HFFc6 (cell line): ENCODE measurements around the gene SORCS3. TPM values are rescaled to one million over a fixed set of nuclear protein-coding genes. Genes with fewer than 3 reads are reported as not detected.

Experiments
- DNase-seq: peaks from one replicate; pipeline ENCODE4 v3.0.0-alpha.2; 2018
- H3K27ac Mint-ChIP-seq: 2 replicates; pipeline ENCODE4 v1.8.0; 2020; ENCODE audit warnings: mild to moderate bottlenecking, mixed read lengths
- H3K27me3 Mint-ChIP-seq: 2 replicates; pipeline ENCODE4 v1.8.0; 2021; ENCODE audit warnings: mild to moderate bottlenecking, moderate library complexity, mixed read lengths; ENCODE audit not compliant: insufficient read depth
- H3K36me3 Mint-ChIP-seq: 2 replicates; pipeline ENCODE4 v1.8.0; 2021; ENCODE audit warnings: low read depth, mixed read lengths
- H3K4me1 Mint-ChIP-seq: 2 replicates; pipeline ENCODE4 v1.8.0; 2020; ENCODE audit warnings: low read depth, mixed read lengths
- H3K4me3 Mint-ChIP-seq: 2 replicates; pipeline ENCODE4 v1.8.0; 2020; ENCODE audit warnings: mild to moderate bottlenecking, moderate library complexity, mixed read lengths
- H3K9me3 Mint-ChIP-seq: 2 replicates; pipeline ENCODE4 v1.8.0; 2020; ENCODE audit warnings: mild to moderate bottlenecking, mixed read lengths
- total RNA-seq, 6 experiments: library from RNA; stranded (reverse); fragmentation: NEBNext Ultra II Directional; extraction: Animal tissue kit (Norgen Biotek cat#: 25700); gene quantifications; 2 replicates in 1 of 6; 3 replicates in 5 of 6; pipeline ENCODE4 v1.2.3, GENCODE V29; 2021
- TF ChIP-seq, protein P1 (sequence below): fragments of 200-600 bp; sonication (generic); IDR thresholded peaks from 2 replicates; pipeline ENCODE4 v1.5.0; 2021; ENCODE audit warnings: antibody characterized with exemption, mild to moderate bottlenecking

SORCS3 gene
- total RNA-seq, 6 experiments from 2014 or later: not detected

DNA sequence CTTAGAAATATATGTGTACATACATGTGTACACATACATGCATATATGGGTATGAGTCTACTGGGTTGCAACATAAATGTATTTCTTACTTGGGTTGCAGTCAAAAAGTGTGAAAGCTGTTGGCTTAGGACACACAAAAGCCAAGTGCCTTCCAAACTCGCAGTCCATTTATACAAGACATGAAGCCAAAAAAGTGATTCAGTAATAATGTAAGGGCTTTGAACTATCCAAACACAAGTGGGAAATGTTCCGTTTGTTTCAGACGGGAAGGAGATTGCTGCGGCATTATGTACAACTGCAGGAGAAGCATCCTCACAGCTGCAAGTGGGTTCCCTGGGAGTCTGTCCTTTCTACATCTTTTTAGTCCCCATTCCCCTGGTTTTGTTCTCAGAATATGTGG, 513.6 kb downstream of the SORCS3 start:
- TF ChIP-seq, protein P1, sequence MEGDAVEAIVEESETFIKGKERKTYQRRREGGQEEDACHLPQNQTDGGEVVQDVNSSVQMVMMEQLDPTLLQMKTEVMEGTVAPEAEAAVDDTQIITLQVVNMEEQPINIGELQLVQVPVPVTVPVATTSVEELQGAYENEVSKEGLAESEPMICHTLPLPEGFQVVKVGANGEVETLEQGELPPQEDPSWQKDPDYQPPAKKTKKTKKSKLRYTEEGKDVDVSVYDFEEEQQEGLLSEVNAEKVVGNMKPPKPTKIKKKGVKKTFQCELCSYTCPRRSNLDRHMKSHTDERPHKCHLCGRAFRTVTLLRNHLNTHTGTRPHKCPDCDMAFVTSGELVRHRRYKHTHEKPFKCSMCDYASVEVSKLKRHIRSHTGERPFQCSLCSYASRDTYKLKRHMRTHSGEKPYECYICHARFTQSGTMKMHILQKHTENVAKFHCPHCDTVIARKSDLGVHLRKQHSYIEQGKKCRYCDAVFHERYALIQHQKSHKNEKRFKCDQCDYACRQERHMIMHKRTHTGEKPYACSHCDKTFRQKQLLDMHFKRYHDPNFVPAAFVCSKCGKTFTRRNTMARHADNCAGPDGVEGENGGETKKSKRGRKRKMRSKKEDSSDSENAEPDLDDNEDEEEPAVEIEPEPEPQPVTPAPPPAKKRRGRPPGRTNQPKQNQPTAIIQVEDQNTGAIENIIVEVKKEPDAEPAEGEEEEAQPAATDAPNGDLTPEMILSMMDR: no peak
- H3K4me3 Mint-ChIP-seq: no peak overlapping the region
- no peaks in the 10 kb centered on the region; the same call in 1 of the 2 replicates for H3K36me3 Mint-ChIP-seq
- H3K9me3 Mint-ChIP-seq: peaks cover 44% of the 10 kb centered on the region
- no peak overlapping the region for H3K27ac Mint-ChIP-seq
- peaks cover 2% of the 10 kb centered on the region; the same call in 1 of the 2 replicates for H3K27me3 Mint-ChIP-seq
- H3K4me1 Mint-ChIP-seq: no peaks in the 10 kb centered on the region
- DNase-seq: no peak

DNA sequence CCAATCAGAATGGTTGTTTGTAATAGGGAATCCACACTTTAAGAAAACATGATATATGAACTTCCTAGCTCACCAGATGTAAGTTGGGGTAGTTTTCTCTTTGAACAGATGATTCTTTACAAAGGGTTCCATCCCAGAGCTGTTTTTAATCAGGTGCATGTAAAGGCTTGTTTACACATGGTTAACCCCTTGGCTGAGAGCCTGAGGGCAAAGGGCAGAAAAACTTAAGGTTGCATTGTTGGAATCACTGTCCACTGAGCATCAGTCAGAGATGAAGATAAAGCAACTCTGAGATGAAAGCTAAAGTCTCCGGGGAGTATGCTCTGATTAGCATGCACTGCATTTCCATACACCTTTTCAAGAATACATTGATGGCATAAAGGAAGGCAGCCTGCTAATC, 518.2 kb downstream of the SORCS3 start:
- Mint-ChIP-seq H3K27ac (no peak overlapping the region), H3K27me3 (no peaks in the 10 kb centered on the region), H3K4me1 (no peaks in the 10 kb centered on the region), H3K4me3 (no peak overlapping the region), H3K36me3 (no peaks in the 10 kb centered on the region; the same call in 1 of the 2 replicates), H3K9me3 (peaks cover 57% of the 10 kb centered on the region)
- TF ChIP-seq, protein P1: no peak
- DNase-seq: no peak

DNA sequence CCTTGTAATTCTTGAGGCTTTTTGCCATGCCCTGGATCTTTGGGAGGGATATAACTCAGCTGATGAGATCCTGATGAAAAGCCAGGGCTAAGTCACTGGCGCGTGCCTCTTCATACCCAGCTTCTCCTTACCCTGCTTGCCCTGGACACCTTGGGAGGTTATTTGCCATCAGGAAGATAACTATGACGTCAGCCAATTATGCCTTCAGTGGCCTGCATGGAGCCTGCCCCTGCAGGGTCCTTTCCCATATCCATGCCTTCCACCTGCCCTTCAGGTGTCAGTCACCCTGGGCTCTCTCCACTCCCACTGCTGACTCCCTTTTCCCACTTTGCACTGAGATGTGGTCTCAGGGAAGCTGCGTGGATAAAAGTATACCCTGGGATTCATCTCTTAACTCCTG, 520.1 kb downstream of the SORCS3 start:
- H3K36me3 Mint-ChIP-seq: no peaks in the 10 kb centered on the region
- H3K4me3 Mint-ChIP-seq: no peak overlapping the region
- TF ChIP-seq, protein P1: no peak
- H3K27ac Mint-ChIP-seq: no peak overlapping the region
- H3K4me1 Mint-ChIP-seq: no peaks in the 10 kb centered on the region
- no peaks in the 10 kb centered on the region for H3K27me3 Mint-ChIP-seq
- peaks cover 53% of the 10 kb centered on the region for H3K9me3 Mint-ChIP-seq
- no peak for DNase-seq

DNA sequence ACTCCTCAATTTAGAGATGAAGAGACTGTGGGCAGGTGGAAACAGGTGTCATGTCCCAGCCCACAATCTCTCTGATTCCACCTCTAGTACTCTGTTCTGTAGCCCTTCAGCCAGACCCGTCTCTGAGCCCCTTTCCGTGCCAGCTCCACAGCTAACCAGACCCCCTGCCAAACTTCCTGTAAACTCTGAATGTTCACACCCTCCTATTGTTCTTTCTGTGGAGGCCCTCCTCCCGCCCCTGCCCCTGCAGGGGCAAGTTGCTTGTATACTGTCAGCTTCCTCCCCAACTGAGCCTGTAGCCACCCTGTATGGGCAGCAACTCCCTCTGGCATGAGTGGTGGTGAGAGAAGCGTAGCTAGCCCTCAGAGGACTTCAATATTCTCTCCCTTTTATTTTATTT, 520.7 kb downstream of the SORCS3 start:
- no peaks in the 10 kb centered on the region for H3K4me1 Mint-ChIP-seq

DNA sequence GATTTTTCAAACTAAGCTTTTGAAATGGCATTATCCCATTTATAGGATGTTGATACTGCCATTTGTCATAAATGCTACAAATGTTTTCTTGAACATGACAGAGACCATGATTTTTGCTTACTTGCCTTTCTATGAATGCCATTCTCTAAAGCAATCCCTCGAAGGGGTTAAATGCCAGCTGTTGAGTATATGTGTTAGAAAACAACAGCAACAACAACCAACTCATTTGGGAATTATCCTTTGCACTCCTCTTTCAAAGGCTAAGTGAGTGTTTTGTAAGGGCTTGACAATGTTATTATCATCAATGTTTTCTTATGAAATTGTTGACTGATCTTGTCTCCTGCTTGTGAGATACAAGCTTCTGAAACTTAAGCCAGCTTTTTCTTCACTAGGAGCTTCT, 529.4 kb downstream of the SORCS3 start:
- DNase-seq: no peak
- H3K27ac Mint-ChIP-seq: no peak overlapping the region
- TF ChIP-seq, protein P1: no peak
- H3K27me3 Mint-ChIP-seq: no peaks in the 10 kb centered on the region
- peaks cover 27% of the 10 kb centered on the region for H3K9me3 Mint-ChIP-seq
- H3K4me1 Mint-ChIP-seq: no peaks in the 10 kb centered on the region
- H3K36me3 Mint-ChIP-seq: no peaks in the 10 kb centered on the region
- no peak overlapping the region for H3K4me3 Mint-ChIP-seq

More for the DNA sequence above, 520.7 kb downstream of the SORCS3 start:
- DNase-seq: no peak
- Mint-ChIP-seq H3K9me3 (peaks cover 53% of the 10 kb centered on the region), H3K27ac (no peak overlapping the region), H3K27me3 (no peaks in the 10 kb centered on the region), H3K4me3 (no peak overlapping the region), H3K36me3 (no peaks in the 10 kb centered on the region)
- TF ChIP-seq, protein P1: no peak

DNA sequence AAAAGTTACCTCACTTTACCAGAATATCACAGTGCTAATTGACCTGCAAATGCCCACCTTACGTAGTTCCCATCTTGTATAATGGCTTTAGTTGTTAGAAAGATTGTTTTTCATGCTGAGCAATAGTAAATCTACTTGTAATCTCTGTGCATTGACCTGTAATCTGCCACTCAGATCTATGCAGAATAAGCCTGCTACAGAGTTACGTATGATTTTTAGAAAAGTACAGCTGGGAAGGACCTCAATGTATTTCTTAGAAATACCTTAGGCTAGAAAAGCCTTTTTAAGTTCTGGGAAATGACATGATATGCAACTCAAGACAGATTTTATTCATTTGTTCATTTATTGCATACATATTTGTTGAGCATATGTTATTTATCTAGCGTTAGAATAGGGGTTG, 530.9 kb downstream of the SORCS3 start:
- no peak overlapping the region for H3K27ac Mint-ChIP-seq
- TF ChIP-seq, protein P1: no peak
- H3K4me3 Mint-ChIP-seq: no peak overlapping the region
- no peak for DNase-seq
- H3K36me3 Mint-ChIP-seq: no peaks in the 10 kb centered on the region
- peaks cover 34% of the 10 kb centered on the region for H3K9me3 Mint-ChIP-seq
- no peaks in the 10 kb centered on the region for H3K4me1 Mint-ChIP-seq
- no peaks in the 10 kb centered on the region for H3K27me3 Mint-ChIP-seq
